ENCODE measurements around the gene GPR68.
A peak's percentile ranks its signal among the peaks of the same experiment; 100 is the strongest.

Gene GPR68, protein sequence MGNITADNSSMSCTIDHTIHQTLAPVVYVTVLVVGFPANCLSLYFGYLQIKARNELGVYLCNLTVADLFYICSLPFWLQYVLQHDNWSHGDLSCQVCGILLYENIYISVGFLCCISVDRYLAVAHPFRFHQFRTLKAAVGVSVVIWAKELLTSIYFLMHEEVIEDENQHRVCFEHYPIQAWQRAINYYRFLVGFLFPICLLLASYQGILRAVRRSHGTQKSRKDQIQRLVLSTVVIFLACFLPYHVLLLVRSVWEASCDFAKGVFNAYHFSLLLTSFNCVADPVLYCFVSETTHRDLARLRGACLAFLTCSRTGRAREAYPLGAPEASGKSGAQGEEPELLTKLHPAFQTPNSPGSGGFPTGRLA

DNA sequence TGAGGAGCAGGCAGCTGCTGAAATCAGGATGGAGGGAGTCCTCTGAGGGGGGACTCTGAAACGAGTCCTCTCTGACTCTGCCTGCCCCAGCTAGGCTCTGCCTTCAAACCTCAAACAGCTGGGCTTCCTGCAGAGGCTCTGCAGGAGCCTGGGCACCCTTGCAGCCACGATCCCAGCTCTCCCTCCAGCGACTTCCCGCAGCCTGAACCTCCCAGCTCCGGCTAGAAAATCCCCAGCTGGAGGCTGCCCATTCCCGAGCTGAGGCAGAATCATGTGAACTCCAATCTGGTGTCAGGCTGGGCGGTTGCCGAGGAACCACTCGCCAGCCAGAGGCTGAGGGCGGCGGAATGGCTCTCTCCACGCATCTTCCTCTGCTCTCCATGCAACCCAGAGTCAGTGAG, at the start of gene GPR68:
Gene GPR68 (minus strand): TSS at position 204 of the 401 bp plus-strand sequence. CDS start 9,654 bp downstream, outside the sequence.
- peak; percentile 55 for DNase-seq

DNA sequence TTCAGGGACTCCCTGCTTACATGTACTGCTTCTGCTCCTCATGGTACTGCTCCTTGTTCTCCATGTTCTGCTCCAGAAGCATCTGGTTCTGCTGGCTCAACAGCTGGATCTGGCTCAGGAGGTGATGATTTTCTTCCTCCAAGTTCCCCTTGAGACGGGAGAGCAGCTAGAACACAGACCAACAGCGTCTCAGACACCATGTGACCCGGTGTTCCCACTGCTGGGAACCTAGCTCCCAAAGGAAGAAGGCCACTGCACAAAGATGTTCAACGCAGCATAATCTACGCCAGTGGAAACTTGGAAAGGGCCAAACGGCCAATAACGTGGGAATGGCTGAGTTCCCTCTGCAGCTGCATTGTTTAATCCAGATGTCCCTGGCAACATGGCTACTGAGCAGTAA, 49.6 kb upstream of the GPR68 start:
- DNase-seq = no peak

DNA sequence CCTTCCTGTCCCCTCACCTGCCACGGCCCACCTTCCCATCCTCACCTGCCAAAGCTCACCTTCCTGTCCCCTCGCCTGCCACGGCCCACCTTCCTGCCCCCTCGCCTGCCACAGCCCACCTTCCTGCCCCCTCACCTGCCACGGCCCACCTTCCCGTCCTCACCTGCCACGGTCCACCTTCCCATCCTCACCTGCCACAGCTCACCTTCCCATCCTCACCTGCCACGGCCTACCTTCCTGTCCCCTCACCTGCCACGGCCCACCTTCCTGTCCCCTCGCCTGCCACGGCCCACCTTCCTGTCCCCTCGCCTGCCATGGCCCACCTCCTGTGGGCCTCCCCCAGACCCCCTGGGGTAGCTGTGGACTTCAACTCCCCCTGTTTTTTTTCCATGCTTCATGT, 48.8 kb upstream of the GPR68 start:
- no peak for DNase-seq

DNA sequence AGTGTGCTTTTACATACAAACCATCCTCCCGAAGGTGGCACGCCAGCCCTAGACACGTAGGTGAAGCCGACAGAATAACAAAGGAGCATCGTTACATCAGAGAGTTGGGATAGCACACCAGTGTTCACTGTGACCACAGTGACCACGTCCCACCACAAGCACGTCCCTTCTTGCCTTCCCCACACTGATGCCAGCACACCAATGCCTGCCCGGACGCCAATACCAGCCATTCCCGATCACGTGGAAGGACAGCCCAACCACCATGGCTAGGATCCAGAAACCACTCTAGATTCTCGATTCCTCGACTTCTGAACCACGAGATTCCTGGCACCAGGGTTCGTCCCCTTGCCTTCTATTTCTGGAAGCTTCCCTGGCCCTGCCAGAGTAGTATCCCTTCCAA, 48.0 kb upstream of the GPR68 start:
- no peak for DNase-seq

DNA sequence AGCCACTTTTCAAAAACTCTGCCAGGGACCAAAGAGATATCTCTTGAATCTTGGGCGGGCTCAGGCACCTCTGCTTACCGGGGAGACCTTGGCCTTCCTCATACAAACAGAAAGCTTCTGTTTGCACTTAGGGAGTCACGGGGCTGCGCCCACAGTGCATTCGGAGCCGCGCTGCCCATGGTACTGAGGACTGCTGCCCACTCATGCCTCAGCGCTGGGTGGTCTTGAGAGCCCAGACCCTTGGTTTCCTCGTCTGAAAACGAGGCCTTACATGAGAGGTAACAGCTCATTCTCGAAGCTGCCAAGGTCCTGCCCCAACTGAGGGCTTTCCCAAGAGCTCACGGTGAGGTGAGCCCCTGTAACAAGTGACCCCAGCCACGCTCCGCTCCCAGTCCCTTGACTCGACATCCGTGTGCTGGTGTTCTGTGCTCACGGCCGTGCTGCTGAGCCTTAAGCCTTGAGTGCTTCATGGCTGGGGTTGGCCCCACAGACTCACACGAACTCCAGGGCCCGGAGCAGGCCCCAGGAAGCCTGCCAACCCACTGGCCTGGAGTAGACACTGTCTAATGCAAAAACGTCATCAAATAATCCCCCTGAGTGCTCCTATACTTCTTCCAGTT, 47.4 kb upstream of the GPR68 start:
- DNase-seq = no peak

DNA sequence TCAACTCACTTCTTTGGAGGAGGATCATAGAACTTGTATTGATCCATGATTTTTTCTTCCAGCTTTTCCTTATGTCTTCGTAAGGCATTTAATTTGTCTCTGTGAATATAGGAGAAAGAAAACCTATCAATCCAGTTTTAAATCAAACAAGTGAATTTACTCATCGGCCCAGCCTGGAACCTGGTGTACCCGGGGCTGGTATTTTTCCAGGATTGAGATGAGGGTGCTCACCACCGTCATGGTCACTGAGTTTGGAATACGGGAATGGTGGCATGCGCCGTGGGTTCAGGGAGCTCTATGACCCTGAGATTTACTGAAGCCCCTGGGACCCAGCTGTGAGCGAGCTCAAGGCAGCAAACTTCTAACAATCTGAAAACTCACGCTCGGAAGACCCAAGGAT, 46.5 kb upstream of the GPR68 start:
- DNase-seq = no peak

DNA sequence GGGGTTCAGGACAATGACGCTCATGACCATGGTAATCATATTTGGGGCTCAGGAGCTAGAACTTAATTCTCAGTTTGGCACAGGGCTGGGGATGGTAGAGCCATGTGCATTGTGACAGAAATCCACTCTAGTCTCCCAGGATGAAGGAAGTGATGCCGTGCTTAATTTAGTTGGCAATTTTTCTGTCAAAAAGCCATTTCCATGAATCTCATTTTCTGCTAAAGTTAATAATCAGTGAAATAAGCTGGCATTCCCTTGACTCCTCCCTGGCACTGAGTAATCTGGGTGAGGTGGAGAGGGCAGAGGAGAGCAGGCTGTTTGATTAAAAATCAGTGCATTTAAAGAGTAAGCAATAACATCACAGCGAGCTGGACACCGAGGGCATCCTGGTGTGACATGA, 45.0 kb upstream of the GPR68 start:
- DNase-seq = no peak

DNA sequence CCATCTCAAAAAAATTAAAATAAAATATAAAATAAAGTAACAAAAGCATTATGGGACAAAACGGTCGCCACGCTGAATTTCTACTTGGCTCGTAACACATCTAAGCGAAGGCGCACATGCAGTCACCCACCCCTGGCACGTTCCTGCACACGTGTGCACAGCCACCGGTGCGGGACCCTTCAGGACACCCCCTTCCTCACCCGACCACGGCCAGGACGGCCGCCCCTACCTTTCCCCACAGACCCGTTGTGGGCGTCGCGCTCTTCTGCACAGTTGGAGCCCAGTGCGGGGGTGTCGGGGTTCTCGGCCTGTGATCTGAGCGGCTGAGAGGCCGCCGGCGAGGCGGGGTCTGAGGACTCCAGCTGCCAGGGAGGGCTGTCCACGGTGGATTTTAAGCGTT, 44.4 kb upstream of the GPR68 start:
- DNase-seq = no peak

DNA sequence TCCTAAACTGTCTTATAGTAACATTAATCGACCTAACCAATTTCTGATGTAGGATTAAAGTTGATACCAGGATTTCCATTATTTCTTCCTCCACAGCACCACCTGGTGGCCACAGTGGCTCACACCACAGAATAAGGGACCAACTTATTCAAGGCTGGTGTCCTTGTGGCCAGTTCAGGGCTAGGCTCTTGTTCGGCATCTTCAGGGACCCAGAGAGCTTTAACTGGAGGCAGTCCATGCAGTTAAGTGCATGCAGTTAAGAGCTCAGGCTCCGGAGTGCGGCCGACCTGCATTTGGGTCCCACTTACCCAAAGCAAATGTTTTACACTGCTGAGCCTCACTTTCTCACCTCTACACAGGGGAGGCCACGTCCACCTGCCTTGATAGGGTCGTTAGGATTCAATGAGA, 42.0 kb upstream of the GPR68 start:
- peak; percentile 30 for DNase-seq

DNA sequence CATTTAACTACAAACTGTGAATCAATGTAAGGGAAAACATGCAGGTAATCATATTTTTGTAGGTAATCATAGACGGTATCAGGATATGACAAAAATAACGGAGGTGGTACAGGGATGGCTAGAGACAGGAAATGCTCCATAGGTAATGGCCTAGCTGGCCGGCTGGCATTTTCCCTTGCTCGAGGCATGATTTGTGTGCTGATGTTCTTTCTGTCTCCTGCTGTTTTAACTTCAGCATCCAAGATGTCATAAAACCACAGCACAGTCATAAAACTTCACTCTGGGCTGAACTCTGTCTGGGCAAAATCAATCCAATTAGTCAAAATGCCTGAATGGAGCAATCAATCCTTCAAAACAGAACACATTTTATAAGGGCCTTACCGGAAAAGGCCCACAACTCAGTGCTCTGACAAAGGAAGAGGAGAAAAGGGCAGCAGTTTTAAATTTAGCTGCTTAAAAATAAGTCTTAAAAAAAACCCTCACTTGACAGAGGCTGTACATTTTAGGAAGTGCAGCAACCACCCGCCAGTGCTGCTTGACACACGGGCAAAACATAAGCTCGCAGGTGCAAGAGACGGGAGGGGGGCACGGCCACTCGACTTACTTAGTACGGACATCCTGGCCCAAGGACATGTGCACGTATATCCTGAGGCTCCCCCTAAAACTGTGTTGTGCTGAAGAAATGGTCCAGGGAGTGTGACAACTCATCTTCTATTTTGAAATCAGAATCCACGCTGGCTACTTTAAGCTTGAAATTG, 40.5 kb upstream of the GPR68 start:
- DNase-seq = no peak

DNA sequence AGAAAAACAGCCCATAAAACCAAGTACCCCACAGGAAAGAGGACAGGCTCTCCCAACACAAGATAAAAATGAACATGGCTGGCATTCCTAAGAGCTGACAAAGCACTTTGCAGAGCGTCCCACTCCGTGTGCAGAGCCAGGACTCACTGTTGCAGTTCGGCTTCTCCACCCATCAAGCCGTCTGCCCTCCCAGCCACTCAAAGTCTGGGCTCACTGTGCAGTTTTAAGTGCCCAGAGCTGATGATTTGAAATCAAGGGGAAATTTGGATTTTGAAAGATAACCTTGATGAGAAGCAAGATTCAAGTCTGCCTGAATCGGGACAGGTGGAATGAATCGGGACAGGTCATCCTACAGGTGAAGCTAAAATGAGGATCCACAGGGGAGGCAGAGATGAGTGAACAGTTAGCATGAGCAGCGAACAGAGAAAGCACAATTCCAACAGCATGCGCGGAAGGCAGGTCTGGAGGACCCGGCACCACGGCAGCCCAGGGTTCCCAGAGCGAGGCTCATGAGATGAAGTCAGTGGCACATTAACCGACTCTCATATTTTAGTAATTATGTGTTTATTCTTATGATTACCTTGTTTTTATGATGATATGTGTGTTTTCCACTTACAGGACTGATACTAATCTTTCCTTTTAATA, 39.8 kb upstream of the GPR68 start:
- no peak for DNase-seq

DNA sequence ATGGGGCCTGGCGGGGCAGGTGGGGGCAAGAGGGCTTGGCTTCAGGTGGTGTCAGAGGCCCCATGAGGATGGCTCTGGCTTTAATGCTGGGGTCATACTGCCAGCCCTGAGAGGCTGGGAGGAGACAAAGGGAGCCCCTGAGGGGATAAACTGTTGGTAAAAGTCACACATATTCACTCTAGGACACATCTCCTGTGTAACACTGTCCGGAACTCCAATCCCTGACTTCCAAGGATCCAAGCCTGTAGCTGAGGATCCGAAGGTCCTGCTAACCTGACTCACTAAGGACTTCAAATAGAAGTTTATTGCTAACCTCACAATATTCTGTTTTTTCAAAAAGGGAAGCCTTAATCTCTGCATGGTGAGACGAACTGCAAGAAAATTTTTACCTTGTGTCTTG, 39.2 kb upstream of the GPR68 start:
- no peak for DNase-seq

DNA sequence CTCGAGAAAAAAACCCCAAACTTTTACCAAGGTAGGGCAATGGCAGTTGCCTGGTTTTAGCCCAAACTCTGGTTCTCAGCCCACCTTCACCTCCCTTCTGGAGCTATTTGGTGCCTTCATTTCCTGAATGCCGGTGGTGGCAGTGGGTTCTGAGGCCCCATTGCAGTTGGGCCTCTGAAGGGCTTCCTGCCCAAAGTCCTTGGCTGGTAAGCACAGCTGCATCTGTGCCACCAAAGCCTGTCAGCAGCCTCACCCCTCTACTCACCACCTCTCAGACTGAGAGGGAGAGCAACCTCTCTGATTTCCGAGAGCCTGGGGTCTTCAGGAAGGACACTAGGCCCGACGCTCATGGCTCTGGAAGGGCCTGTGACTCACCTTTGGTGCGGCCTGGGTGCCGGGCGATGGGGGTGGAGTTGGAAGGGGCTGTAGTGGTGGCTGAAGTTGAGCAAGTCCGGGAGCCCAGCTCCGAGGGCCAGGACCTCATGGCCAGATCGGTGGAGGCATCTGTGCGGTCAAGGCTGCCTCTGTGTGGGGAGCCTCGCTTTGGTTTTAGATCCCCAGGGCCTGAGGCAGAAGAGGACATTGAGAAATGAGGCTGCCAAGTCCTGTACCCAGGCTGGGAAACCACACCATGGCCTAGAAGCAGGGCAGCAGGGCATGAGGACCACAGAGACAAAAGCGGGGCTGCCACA, 38.6 kb upstream of the GPR68 start:
- DNase-seq = no peak

DNA sequence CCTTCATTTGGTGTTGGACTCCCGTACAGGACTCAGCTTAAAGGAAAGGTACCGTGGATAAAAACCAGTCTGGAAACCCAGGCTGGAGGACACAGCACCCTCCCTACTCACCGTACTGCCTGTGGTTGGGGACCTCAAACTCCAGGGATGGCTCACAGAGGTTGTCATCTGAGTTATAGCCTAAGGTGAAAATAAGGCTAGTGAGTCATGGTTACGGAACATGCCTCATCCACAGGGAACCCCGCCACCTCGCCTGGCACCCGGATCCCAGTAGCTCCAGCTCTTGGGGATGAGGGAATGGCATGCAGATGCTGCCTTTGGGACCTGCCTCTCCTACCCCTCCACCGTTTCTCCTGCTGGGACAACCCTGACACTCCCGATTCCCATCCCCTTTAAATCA, 36.8 kb upstream of the GPR68 start:
- no peak for DNase-seq

DNA sequence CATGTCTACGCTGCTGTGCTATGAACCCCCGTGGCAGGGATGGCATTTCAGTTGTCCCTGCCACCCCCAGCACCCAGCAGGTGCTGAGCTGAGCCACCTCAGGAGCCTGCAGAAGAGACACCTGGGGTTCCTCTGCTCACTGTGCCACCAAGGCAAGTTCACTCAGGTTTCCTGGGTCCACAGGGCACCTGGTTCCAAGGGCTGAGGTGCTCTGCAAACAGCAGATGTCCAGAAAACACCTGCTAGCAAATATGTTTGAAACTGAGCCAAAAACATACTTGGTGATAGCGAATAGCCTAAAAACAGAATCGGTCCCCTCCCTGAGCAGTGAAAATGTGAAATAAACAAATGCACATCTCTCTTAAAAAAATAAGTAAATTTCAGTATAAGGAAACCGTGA, 35.6 kb upstream of the GPR68 start:
- no peak for DNase-seq

DNA sequence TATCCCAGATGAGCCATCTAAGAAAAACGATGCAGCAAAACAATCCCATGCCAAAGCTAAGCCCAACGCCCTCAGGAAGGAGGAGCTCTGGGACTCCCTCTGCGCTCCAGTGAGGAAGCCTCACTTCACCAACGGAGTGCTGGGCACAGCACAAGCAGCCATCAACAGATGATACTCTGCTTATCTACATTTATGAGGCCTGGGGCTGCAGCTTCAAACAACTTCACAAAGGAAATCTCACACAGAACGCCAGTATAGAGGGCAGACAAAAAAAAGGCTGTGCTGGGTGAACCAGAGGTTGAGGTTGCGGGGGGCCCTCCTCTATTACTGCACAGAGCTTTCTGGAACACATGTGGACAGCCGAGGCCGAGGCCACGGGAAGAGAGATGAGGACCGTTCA, 34.9 kb upstream of the GPR68 start:
- DNase-seq = no peak

DNA sequence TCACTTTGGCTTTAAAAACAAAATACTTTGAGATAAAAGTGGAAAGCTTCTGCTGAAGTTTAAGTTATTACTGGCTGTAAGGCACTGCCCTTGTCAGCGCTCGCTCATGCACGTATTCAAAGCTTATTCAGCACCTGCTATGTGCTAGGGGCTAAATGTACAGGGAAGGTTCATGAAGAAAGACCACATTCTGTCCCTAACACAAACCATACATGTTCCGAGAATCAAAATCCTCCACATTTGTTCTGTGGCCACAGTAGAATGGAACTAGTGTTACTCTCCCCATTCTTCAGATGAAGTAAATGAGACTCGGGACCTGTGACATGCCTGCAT, 33.8 kb upstream of the GPR68 start:
- no peak for DNase-seq

DNA sequence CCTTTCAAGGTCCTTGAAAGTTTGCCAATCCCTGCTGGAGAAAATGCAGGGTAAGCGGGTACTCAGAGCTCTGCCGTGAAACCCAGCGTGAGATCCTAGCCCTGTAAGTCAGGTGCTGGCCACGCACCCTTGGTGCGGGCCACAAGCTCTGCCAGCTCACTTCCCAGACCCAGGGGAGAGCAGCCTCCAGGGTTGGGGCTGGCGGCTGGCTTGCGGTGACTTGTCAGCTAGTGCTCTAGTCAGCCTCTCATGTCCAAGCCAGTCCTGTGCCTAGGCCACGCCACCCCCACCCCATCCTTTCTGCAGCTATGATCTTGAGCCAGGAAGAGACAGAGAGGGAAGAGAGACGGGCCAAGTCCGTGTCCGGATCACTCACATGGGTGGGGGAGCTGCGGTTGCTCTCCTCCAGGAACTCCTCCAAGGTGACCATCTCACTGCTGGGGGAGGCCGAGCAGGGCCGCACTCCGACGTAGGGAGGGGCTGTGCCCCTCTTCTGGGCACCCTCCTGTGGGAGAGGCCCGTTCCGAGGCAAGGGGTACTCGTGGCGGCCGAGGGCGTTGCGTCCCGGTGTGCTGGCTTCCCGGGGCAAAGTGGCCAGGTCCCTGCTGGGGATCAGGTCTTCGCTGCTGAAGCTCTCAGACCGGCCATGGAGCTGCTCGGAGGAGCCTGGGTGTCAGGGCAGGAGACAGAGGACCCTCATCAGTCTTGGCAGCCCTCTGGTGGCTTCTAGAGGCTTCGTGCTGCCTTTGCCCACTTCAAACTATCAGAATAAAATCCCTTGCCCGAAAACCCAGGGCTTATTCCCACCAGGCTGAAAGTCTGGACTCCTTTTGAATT, 33.3 kb upstream of the GPR68 start:
- no peak for DNase-seq

DNA sequence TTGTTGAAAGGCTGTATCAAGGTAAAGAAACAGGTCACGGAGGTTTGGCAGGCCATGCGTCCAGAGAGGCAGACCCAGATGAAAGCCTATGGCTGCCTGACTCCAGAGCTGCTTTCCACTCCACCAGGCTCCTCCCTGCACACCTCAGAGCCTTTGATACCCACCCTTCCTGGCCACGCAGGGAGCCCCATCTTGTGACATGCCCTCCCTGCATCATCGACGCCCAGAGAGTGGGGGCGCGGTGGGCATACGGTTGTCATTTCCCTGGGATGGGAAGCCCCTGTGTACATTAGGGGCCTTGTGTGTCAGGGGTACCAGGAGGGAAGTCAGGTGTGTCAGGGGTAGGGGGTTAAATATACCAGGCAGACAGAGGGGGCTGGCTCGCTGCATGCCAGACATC, 30.3 kb upstream of the GPR68 start:
- DNase-seq = no peak

DNA sequence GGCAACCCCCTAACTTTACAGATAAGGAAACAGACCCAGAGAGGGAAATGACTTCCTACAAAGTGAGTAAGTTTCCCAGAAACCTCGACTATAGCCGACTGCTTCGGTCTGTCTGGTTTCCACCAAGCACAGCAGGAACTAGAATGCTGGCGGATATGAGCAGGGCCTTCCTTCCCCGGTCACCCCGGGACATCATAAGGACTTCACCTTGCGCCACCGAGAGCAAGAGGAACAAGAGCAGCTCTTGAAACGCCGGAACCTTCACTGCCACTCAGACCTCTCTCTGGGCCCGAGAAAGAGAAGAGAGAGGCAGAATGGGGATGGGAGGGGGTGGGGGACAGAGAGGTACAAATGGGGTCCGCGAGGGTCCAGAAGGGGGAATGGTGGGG, 29.4 kb upstream of the GPR68 start:
- DNase-seq = no peak

DNA sequence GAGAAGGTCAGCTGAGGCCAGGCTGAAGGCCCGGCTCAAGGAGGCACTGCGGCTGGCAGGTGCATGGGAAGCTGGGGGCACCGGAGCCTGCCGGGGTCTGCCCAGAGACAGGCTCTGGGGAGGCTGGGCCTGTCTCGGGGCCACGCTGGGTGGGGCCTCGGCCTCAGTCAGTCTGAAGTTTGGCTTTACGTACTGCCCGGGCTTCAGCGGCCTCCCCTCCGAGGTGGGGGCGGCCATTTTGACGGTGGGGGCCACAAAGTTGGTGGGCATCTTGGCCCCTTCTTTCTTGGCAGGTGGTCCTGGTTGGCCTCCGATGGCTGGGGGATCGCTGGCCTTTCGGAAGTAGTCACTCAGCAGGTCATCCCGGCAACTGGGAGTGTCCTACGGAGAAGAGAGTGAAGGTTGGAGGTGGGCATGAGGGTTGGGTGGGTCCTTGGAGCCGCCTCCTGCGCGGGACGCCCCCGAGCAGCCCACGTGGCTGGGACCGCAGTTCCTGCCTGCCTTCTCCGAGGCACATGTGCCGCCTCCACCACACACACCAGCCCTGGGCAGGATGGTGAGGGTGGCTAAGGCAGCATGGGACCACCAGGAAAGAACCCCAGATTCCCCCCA, 28.9 kb upstream of the GPR68 start:
- DNase-seq = no peak

Data from DMS 273 treated with DMSO at 0.1 percent for 48 hours (cell line).